DND-41 (cell line): Measurements from ENCODE around the gene HGS.
A peak's percentile ranks its signal among the peaks of the same experiment; 100 is the strongest.

ENCODE experiments used
- ATAC-seq: fragments of 200-7000 bp; cut with Tn5 transposase; 3 replicates; pipeline ENCODE4 v1.9.1; 2021; ENCODE audit warnings: low read depth; ENCODE audit not compliant: insufficient read depth
- DNase-seq: peaks from one replicate; pipeline ENCODE4 v3.0.0-alpha.2; 2020
- H2AFZ ChIP-seq: 2 replicates; pipeline ENCODE4 v1.6.0; 2012; ENCODE audit warnings: low read depth, low read length
- H3K27ac ChIP-seq: 2 replicates; pipeline ENCODE4 v1.5.1; 2012; ENCODE audit warnings: low read length, inconsistent platforms
- H3K27me3 ChIP-seq: fragments of 200-600 bp; sonication (generic); 2 replicates; pipeline ENCODE4 v1.6.0; 2012; ENCODE audit warnings: low read length, mild to moderate bottlenecking, inconsistent platforms; ENCODE audit not compliant: insufficient read depth, poor library complexity
- H3K36me3 ChIP-seq: 2 replicates; pipeline ENCODE4 v1.5.1; 2012; ENCODE audit warnings: low read length, inconsistent platforms; ENCODE audit not compliant: insufficient read depth
- H3K4me1 ChIP-seq: 2 replicates; pipeline ENCODE4 v1.5.1; 2012; ENCODE audit warnings: mild to moderate bottlenecking, low read length; ENCODE audit not compliant: insufficient read depth
- H3K4me2 ChIP-seq: 2 replicates; pipeline ENCODE4 v1.6.0; 2012; ENCODE audit warnings: mild to moderate bottlenecking, moderate library complexity, low read length, inconsistent platforms; ENCODE audit not compliant: insufficient read depth
- H3K4me3 ChIP-seq, 2 experiments: fragments of 200-600 bp in 1 of 2; shearing (Covaris generic) in 1 of 2; 2 replicates each; pipeline ENCODE4 v1.5.1; 2012 to 2016; ENCODE audit warnings: inconsistent platforms in 2 of 2, low read length in 2 of 2, mild to moderate bottlenecking in 2 of 2, low read depth in 1 of 2, moderate library complexity in 1 of 2
- H3K79me2 ChIP-seq: 2 replicates; pipeline ENCODE4 v1.6.0; 2012; ENCODE audit warnings: low read length, inconsistent platforms; ENCODE audit not compliant: insufficient read depth
- H3K9ac ChIP-seq: 2 replicates; pipeline ENCODE4 v1.6.0; 2012; ENCODE audit warnings: low read depth, mild to moderate bottlenecking, inconsistent platforms, low read length, moderate library complexity
- H3K9me3 ChIP-seq: 2 replicates; pipeline ENCODE4 v1.5.1; 2012; ENCODE audit warnings: low read length, moderate library complexity, mild to moderate bottlenecking, inconsistent platforms; ENCODE audit not compliant: insufficient read depth, severe bottlenecking
- H4K20me1 ChIP-seq: 2 replicates; pipeline ENCODE4 v1.6.0; 2012; ENCODE audit warnings: low read length; ENCODE audit not compliant: insufficient read depth
- EZH2 ChIP-seq: IDR thresholded peaks from 3 replicates; pipeline ENCODE4 v1.6.1; 2012; ENCODE audit warnings: borderline replicate concordance, low read depth, mild to moderate bottlenecking, moderate library complexity, low read length, inconsistent platforms; ENCODE audit not compliant: severe bottlenecking
- TF ChIP-seq, protein P1 (sequence below): IDR thresholded peaks from 2 replicates; pipeline ENCODE4 v1.5.1; 2012; ENCODE audit warnings: borderline replicate concordance, low read length, moderate library complexity, mild to moderate bottlenecking; ENCODE audit not compliant: poor library complexity, severe bottlenecking; ENCODE audit errors: extremely low read depth

Gene HGS

DNA sequence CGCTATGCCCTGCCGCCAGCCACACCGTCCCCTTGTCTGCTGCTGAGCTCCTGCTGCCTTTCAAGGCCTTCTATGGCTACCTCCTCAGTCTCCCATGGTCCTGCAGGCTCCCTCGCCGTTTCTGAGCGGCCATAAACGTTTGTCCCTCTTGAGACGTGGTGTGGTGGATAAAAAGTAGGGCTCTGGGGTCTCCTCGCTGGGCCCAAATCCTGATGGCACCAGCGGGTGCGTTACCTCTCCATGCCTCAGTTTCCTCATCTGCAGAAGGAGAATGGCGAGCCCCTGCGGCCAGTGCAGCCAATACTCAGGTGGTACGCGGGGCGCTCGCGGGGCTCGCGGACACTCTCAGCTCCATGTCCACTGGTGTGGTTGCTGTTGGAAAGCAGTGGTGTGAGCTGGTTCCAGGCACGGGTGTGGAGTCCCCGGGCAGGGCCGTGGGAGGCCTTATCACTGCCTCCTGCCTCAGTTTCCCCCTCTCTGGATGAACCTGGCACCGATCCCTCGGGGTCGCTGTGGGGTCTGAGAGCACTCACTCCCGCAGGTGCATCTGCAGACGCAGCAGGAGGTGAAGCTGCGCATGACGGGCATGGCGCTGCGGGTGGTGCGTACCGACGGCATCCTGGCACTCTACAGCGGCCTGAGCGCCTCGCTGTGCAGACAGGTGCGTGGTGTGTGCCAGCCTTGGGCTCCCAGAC is 30.7 kb downstream of the HGS start:
- no peaks in the 10 kb centered on the region for H3K9me3 ChIP-seq
- peaks cover 23% of the 10 kb centered on the region for H4K20me1 ChIP-seq
- peaks cover 44% of the 10 kb centered on the region for H3K4me1 ChIP-seq
- no peak overlapping the region for H2AFZ ChIP-seq
- H3K4me3 ChIP-seq: peak overlapping the region in 1 of 2 experiments; percentile 96; a peak in 2 of 4 replicates
- H3K36me3 ChIP-seq: peaks cover 33% of the 10 kb centered on the region
- peaks cover 31% of the 10 kb centered on the region for H3K79me2 ChIP-seq
- DNase-seq: no peak
- ATAC-seq: no peak
- no peaks in the 10 kb centered on the region for H3K27me3 ChIP-seq
- peak overlapping the region; percentile 93; the same call in 1 of the 2 replicates for H3K9ac ChIP-seq
- peak overlapping the region; percentile 99 for H3K4me2 ChIP-seq
- TF ChIP-seq EZH2: no peak
- TF ChIP-seq, protein P1, sequence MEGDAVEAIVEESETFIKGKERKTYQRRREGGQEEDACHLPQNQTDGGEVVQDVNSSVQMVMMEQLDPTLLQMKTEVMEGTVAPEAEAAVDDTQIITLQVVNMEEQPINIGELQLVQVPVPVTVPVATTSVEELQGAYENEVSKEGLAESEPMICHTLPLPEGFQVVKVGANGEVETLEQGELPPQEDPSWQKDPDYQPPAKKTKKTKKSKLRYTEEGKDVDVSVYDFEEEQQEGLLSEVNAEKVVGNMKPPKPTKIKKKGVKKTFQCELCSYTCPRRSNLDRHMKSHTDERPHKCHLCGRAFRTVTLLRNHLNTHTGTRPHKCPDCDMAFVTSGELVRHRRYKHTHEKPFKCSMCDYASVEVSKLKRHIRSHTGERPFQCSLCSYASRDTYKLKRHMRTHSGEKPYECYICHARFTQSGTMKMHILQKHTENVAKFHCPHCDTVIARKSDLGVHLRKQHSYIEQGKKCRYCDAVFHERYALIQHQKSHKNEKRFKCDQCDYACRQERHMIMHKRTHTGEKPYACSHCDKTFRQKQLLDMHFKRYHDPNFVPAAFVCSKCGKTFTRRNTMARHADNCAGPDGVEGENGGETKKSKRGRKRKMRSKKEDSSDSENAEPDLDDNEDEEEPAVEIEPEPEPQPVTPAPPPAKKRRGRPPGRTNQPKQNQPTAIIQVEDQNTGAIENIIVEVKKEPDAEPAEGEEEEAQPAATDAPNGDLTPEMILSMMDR: no peak
- no peak overlapping the region for H3K27ac ChIP-seq

DNA sequence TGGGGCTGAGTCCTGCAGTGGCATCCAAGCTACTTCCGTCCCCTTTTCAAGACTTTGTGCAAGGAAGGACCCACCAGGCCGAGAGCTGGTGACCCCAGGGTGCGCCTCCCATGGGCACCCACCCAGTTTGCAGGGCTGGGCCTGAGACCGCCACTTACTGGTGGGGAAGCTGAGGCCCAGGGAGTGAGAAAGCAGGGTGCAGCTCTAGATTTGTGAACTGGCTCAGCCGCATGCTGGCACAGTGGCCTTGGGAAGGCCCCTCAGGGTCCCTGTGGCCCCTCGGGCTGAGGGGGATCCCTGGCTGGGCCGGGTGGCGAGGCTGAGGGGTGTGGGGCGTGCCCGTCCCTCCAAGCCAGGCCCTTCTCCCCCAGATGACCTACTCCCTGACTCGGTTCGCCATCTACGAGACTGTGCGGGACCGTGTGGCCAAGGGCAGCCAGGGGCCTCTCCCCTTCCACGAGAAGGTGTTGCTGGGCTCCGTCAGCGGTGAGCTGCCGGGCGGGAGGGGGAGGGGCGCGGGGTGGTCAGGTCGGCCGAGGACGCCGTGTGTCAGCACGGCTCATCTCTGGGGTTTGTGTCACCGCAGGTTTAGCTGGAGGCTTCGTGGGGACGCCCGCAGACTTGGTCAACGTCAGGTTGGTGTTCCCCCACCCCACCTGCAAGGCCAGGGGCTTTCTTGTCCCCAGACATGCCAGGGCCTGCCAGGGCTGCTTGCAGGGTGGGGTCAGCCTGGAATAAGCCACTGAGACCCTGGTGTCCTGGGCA is 31.5 kb downstream of the HGS start:
- no peak overlapping the region for H3K4me3 ChIP-seq
- H3K9me3 ChIP-seq: no peaks in the 10 kb centered on the region
- H3K36me3 ChIP-seq: peaks cover 37% of the 10 kb centered on the region
- peaks cover 26% of the 10 kb centered on the region for H4K20me1 ChIP-seq
- H3K4me1 ChIP-seq: peaks cover 44% of the 10 kb centered on the region
- no peak overlapping the region for H2AFZ ChIP-seq
- H3K27ac ChIP-seq: no peak overlapping the region
- DNase-seq (no peak), ATAC-seq (no peak)
- TF ChIP-seq, protein P1: no peak
- TF ChIP-seq EZH2: no peak
- H3K79me2 ChIP-seq: peaks cover 31% of the 10 kb centered on the region
- peak overlapping the region; percentile 99 for H3K4me2 ChIP-seq
- H3K9ac ChIP-seq: no peak overlapping the region
- no peaks in the 10 kb centered on the region for H3K27me3 ChIP-seq

DNA sequence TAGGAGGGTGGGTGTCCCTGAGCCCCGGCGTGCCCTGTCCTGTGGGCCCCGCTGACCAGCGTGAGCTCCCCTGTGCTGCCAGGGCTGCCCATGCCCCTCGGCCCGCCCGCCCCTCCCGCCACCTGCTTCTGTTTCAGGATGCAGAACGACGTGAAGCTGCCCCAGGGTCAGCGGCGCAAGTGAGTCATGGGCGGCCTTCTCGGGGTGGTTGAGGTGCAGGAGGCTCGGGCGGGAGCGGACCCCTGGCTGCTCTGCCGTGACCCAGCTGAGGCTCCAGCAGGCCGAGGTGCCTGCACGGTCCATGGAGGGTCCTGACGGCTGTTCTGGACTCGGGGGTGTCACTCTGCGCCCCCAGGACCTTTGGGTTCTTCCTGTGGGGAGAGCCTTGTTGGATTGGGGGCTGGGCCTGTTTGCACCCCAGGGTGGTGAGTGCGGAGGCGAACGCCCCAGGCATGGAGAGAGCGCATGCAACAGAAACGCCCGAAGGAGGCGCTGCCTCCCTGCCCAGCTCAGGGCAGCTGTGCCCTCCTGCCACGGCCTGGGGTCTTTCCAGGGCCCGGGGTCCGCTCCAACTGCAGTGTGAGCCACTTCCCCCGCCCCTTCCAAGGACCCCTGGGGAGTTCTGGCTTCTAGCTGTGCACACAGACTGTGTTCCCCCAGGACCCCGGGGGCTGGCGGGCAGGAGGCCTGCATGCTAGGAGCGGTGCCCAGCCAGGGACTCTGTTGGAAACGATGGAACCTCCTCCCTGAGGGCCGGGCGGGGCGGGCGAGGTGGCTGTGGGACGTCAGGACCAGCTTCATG is 32.3 kb downstream of the HGS start:
- Histone ChIP-seq H2AFZ (no peak overlapping the region), H3K27me3 (no peaks in the 10 kb centered on the region), H4K20me1 (peaks cover 27% of the 10 kb centered on the region), H3K27ac (no peak overlapping the region), H3K4me1 (peaks cover 36% of the 10 kb centered on the region), H3K36me3 (peaks cover 37% of the 10 kb centered on the region), H3K9ac (no peak overlapping the region), H3K9me3 (no peaks in the 10 kb centered on the region), H3K4me2 (no peak overlapping the region), H3K79me2 (peaks cover 31% of the 10 kb centered on the region), H3K4me3 (no peak overlapping the region)
- ATAC-seq (no peak), DNase-seq (no peak)
- TF ChIP-seq EZH2: no peak
- TF ChIP-seq, protein P1: no peak
